ENCODE data around the gene PARD3.

- TF ChIP-seq, protein P1, sequence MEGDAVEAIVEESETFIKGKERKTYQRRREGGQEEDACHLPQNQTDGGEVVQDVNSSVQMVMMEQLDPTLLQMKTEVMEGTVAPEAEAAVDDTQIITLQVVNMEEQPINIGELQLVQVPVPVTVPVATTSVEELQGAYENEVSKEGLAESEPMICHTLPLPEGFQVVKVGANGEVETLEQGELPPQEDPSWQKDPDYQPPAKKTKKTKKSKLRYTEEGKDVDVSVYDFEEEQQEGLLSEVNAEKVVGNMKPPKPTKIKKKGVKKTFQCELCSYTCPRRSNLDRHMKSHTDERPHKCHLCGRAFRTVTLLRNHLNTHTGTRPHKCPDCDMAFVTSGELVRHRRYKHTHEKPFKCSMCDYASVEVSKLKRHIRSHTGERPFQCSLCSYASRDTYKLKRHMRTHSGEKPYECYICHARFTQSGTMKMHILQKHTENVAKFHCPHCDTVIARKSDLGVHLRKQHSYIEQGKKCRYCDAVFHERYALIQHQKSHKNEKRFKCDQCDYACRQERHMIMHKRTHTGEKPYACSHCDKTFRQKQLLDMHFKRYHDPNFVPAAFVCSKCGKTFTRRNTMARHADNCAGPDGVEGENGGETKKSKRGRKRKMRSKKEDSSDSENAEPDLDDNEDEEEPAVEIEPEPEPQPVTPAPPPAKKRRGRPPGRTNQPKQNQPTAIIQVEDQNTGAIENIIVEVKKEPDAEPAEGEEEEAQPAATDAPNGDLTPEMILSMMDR (IDR thresholded peaks at IDR 0.05 in 2 of 3, conservative IDR thresholded peaks at IDR 0.05 in 1 of 3; ENCODE audit: borderline replicate concordance in 1 of 3, insufficient read depth in 1 of 3, low read depth in 2 of 3, low read length in 2 of 3): no peak
- TF ChIP-seq SIN3A (IDR thresholded peaks at IDR 0.05; ENCODE audit: low read depth) (no peak), POLR2AphosphoS5 (IDR thresholded peaks at IDR 0.05; ENCODE audit: low read depth, low read length) (no peak), EGR1 (IDR thresholded peaks at IDR 0.05; ENCODE audit: low read depth) (no peak), POLR2A (IDR thresholded peaks at IDR 0.05; ENCODE audit: borderline replicate concordance, extremely low read depth, insufficient read depth, insufficient read length) (no peak)
Observed at GRCh38 chr10:34489973-34490745, 324.9 kb downstream of the PARD3 start.

All from HCT116 (cell line).